CD4-positive, alpha-beta T cell (primary cell): ENCODE results near the gene CEP295NL. TPM values are rescaled to one million over a fixed set of nuclear protein-coding genes. Genes with fewer than 3 reads are reported as not detected.

ENCODE experiments used
- ATAC-seq: fragments of 200-7000 bp; cut with Tn5 transposase; one replicate; pipeline ENCODE4 v1.10.0; 2022; ENCODE audit warnings: mild to moderate bottlenecking; ENCODE audit not compliant: poor library complexity
- CTCF ChIA-PET: fragments of 350-600 bp; sonication (Branson Sonifier 250); formaldehyde crosslinking; loops from one replicate; lab custom pipeline; 2021; ENCODE audit warnings: antibody characterized with exemption, inconsistent platforms; lab: Charles Lee
- POLR2A ChIA-PET: fragments of 350-600 bp; sonication (Branson Sonifier 250); formaldehyde crosslinking; loops from one replicate; lab custom pipeline; 2021; ENCODE audit warnings: antibody characterized with exemption, inconsistent platforms; lab: Charles Lee
- DNase-seq, 14 experiments: peaks; one replicate each; pipeline ENCODE4 v3.0.0-alpha.2; 2013 to 2020; ENCODE audit warnings: mixed read lengths in 2 of 14
- H3K27ac ChIP-seq, 2 donors: one replicate each; pipeline versions ENCODE4 v1.5.1 to v1.7.0; 2013; ENCODE audit warnings: low read length in 2 of 2, low read depth in 1 of 2, mild to moderate bottlenecking in 1 of 2
- H3K27me3 ChIP-seq, 2 experiments: 1 replicate in 1 of 2; 2 replicates in 1 of 2; pipeline versions ENCODE4 v1.6.1 to v1.7.0; 2013; ENCODE audit warnings: low read length in 2 of 2, control low read depth in 1 of 2, mild to moderate bottlenecking in 1 of 2, moderate library complexity in 1 of 2; ENCODE audit not compliant: insufficient read depth in 2 of 2, control insufficient read depth in 1 of 2
- H3K36me3 ChIP-seq: one replicate; pipeline ENCODE4 v1.6.1; 2013; ENCODE audit warnings: low read length, control low read depth; ENCODE audit not compliant: insufficient read depth
- H3K4me1 ChIP-seq: one replicate; pipeline ENCODE4 v1.6.1; 2013; ENCODE audit warnings: low read length, control low read depth; ENCODE audit not compliant: insufficient read depth
- H3K4me3 ChIP-seq: one replicate; pipeline ENCODE4 v1.5.1; 2013; ENCODE audit warnings: mild to moderate bottlenecking, low read length, moderate library complexity
- H3K9me3 ChIP-seq, 2 experiments: 1 replicate in 1 of 2; 2 replicates in 1 of 2; pipeline versions ENCODE4 v1.6.1 to v1.7.0; 2013; ENCODE audit warnings: low read length in 2 of 2, mild to moderate bottlenecking in 2 of 2, control low read depth in 1 of 2, moderate library complexity in 1 of 2; ENCODE audit not compliant: control insufficient read depth in 1 of 2, insufficient read depth in 1 of 2
- H3K27ac Mint-ChIP-seq: one replicate; pipeline ENCODE4 v1.8.0; 2020; ENCODE audit warnings: mixed read lengths
- H3K27me3 Mint-ChIP-seq: one replicate; pipeline ENCODE4 v1.8.0; 2021; ENCODE audit warnings: mixed read lengths
- H3K36me3 Mint-ChIP-seq: one replicate; pipeline ENCODE4 v1.8.0; 2021; ENCODE audit warnings: low read depth, mixed read lengths
- H3K4me1 Mint-ChIP-seq: one replicate; pipeline ENCODE4 v1.8.0; 2021; ENCODE audit warnings: low read depth, mixed read lengths
- H3K4me3 Mint-ChIP-seq: one replicate; pipeline ENCODE4 v1.8.0; 2020; ENCODE audit warnings: mild to moderate bottlenecking, mixed read lengths
- H3K9me3 Mint-ChIP-seq: one replicate; pipeline ENCODE4 v1.8.0; 2020; ENCODE audit warnings: mixed read lengths
- CTCF ChIP-seq: fragments of 200-600 bp; IDR thresholded peaks from one replicate; pipeline ENCODE4 v1.8.0; 2022; ENCODE audit warnings: antibody characterized with exemption, mild to moderate bottlenecking
- intact Hi-C, 2 experiments: fragments of 100-400 bp; cut with DNase I in 1 of 2; cut with micrococcal nuclease in 1 of 2; formaldehyde crosslinking; loops; one replicate each; pipeline versions ENCODE4 v1.15.1 to v1.9.0; 2023 to 2025; cut with DNase I, micrococcal nuclease
- total RNA-seq, 174 experiments: library from RNA in 2 of 174; stranded (reverse) in 2 of 174; gene quantifications; one replicate each; pipeline ENCODE4 v1.2.3 and lab custom pipeline; 2021 to 2026

Gene CEP295NL
- total RNA-seq, 2 experiments from 2014 or later, result 2.6 to 2.7 TPM

DNA sequence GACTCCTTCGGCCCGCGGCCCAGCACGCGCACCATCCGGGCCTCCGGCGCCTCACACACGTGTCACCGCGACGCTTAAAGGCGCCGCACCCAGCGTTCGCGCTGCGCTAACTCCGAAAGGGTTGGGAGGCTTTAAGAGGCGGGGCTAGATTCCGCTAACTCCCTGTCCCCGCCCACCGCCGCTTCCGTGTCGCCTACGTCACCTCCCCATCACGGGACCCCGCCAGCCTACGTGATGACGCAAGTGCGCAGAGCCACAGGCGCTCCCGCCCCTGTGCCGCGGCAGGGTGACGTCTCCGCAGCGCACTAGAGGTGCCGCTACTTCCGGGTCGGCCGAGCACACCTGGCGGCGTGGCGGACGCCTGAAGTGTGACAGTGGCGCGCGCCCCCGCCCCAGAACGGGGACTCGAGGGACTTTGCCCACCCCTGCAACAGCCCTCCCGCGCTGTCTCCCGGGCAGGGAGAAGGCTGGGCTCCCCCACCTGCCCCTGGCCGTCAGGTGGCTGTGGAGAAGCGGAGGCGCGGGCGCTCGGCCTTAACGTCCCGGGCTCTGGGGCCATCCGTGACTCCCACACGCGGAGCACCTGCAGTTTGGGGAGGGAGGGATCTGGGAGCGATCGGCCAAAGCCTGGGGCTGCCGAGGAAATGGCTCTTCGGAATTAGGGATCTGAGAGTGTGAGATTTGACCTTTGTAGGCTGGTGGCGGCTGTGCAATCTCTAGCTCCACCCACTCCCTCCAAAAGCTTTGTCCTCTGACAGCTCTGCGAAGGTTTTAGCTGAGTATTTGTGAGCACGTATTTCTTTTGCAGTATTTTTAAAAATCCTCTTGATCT lies 62.0 kb downstream of the CEP295NL start, which contains the start of gene USP36:
USP36 (minus strand) TSS at position 35 of the 832 bp plus-strand sequence. CDS start 4,451 bp downstream, outside the sequence.
- intact Hi-C loops, result loop anchor here (1.0 to 10.0 kb wide), 4 partner anchors 22 to 586 kb away; partner anchors contain the start of gene CYTH1 (in 2 of the 2)
- H3K4me1 Mint-ChIP-seq, result peaks cover 56% of the 10 kb centered on the region
- peak within 1 kb of the TSS; percentile 96 to 99 for H3K27ac ChIP-seq
- no peaks in the 10 kb centered on the region for H3K27me3 ChIP-seq
- TF ChIP-seq CTCF, result peak; percentile 44
- ChIA-PET CTCF (interaction anchor here (0.7 kb wide), 1 partner anchor 22 kb away, joined by 3 read pairs; no protein-coding TSS in a partner anchor), POLR2A (interaction anchor here (0.5 to 4.3 kb wide), 15 partner anchors 19 to 170 kb away, joined by 3 to 36 read pairs (median 3); no protein-coding TSS in a partner anchor)
- peaks cover 43% of the 10 kb centered on the region for H3K36me3 Mint-ChIP-seq
- ATAC-seq (peak; percentile 80), DNase-seq (peak; percentile 99 to 100 (median 100))
- H3K27ac Mint-ChIP-seq, result peak within 1 kb of the TSS; percentile 93
- peak within 1 kb of the TSS; percentile 99 for H3K4me3 Mint-ChIP-seq
- peak within 1 kb of the TSS; percentile 91 for H3K4me3 ChIP-seq
- H3K27me3 Mint-ChIP-seq, result no peaks in the 10 kb centered on the region
- peaks cover 52% of the 10 kb centered on the region for H3K4me1 ChIP-seq
- no peaks in the 10 kb centered on the region for H3K9me3 Mint-ChIP-seq
- no peaks in the 10 kb centered on the region for H3K9me3 ChIP-seq
- peaks cover 24% of the 10 kb centered on the region for H3K36me3 ChIP-seq

Other genes with a start within 250 kb of the CEP295NL start
- gene CYTH1, start 120.9 kb downstream of the CEP295NL start, total RNA-seq, result 100 to 1,000 TPM; 521 to 525 TPM
- 100 to 1,000 TPM; 489 to 494 TPM for gene USP36, start 62.4 kb downstream of the CEP295NL start, total RNA-seq
- 1 to 10 TPM; 6.2 to 7.0 TPM for gene TIMP2, start 22.2 kb upstream of the CEP295NL start, total RNA-seq
- gene LGALS3BP, start 76.7 kb upstream of the CEP295NL start, total RNA-seq, result 10 to 100 TPM; 38.8 to 41.0 TPM
- gene CANT1, start 106.6 kb upstream of the CEP295NL start, total RNA-seq, result 10 to 100 TPM; 28.3 to 30.0 TPM
- gene C1QTNF1, start 121.0 kb upstream of the CEP295NL start, total RNA-seq, result not detected
- 10 to 100 TPM; 49.8 to 50.9 TPM for gene ENGASE, start 171.6 kb upstream of the CEP295NL start, total RNA-seq